ENCODE measurements around the gene PTOV1. TPM values are rescaled to one million over a fixed set of nuclear protein-coding genes. Genes with fewer than 3 reads are reported as not detected.

PTOV1 gene
- total and polyA plus RNA-seq, 10 of the 15 experiments (the other 5 are each of a cell fraction or from before 2014, with no cell fraction given) = 3.2 to 83.5 (median 22.3) TPM

GRCh38 chr19:49850487-49851342 lies at the start of gene PTOV1 (continued):
- TF ChIP-seq TCF3 (IDR thresholded peaks at IDR 0.05; ENCODE audit: borderline replicate concordance, insufficient read depth, low read depth, low read length) (no peak), POLR2AphosphoS5 (IDR thresholded peaks at IDR 0.05; ENCODE audit: low read length) (peak; percentile 73), MTA3 (IDR thresholded peaks at IDR 0.05; ENCODE audit: borderline replicate concordance, low read length) (no peak), ZNF622 (IDR thresholded peaks at IDR 0.05) (no peak), GABPA (IDR thresholded peaks at IDR 0.05; ENCODE audit: low read depth) (no peak), SMAD1 (IDR thresholded peaks at IDR 0.05; ENCODE audit: low read depth, partially characterized antibody) (peak; percentile 21), YY1 (IDR thresholded peaks at IDR 0.05; ENCODE audit: low read depth, low read length) (peak; percentile 43), ZBED1 (IDR thresholded peaks at IDR 0.05; ENCODE audit: borderline replicate concordance) (no peak), CUX1 (IDR thresholded peaks at IDR 0.05; ENCODE audit: insufficient replicate concordance, low read depth, low read length) (no peak), ZNF384 (IDR thresholded peaks at IDR 0.05; ENCODE audit: borderline replicate concordance, low read depth, low read length) (no peak), HSF1 (IDR thresholded peaks at IDR 0.05; ENCODE audit: low read depth, low read length) (no peak), CHD2 (IDR thresholded peaks at IDR 0.05; ENCODE audit: borderline replicate concordance, low read depth, low read length) (peak; percentile 61; the same call in 1 of the 2 replicates), BMI1 (IDR thresholded peaks at IDR 0.05; ENCODE audit: borderline replicate concordance) (no peak), CHD1 (IDR thresholded peaks at IDR 0.05; ENCODE audit: low read depth, low read length) (peak; percentile 99), NBN (IDR thresholded peaks at IDR 0.05) (peak; percentile 89), ZBTB40 (IDR thresholded peaks at IDR 0.05; ENCODE audit: borderline replicate concordance) (peak; percentile 38; the same call in 1 of the 2 replicates), IKZF1 (conservative IDR thresholded peaks at IDR 0.05) (peak; percentile 92), CEBPB (IDR thresholded peaks at IDR 0.05; ENCODE audit: borderline replicate concordance in 1 of 2, low read depth in 2 of 2, low read length in 2 of 2) (no peak), TARDBP (IDR thresholded peaks at IDR 0.05; ENCODE audit: borderline replicate concordance) (no peak)

Data from GM12878 (cell line).